CD4-positive, alpha-beta T cell (primary cell): ENCODE data around the gene BIN2. TPM values are rescaled to one million over a fixed set of nuclear protein-coding genes. Genes with fewer than 3 reads are reported as not detected.

Experiments
- ATAC-seq: fragments of 200-7000 bp; cut with Tn5 transposase; one replicate; pipeline ENCODE4 v1.10.0; 2022; ENCODE audit warnings: mild to moderate bottlenecking; ENCODE audit not compliant: poor library complexity
- CTCF ChIA-PET: fragments of 350-600 bp; sonication (Branson Sonifier 250); formaldehyde crosslinking; loops from one replicate; lab custom pipeline; 2021; ENCODE audit warnings: antibody characterized with exemption, inconsistent platforms; lab: Charles Lee
- POLR2A ChIA-PET: fragments of 350-600 bp; sonication (Branson Sonifier 250); formaldehyde crosslinking; loops from one replicate; lab custom pipeline; 2021; ENCODE audit warnings: antibody characterized with exemption, inconsistent platforms; lab: Charles Lee
- DNase-seq, 14 experiments: peaks; one replicate each; pipeline ENCODE4 v3.0.0-alpha.2; 2013 to 2020; ENCODE audit warnings: mixed read lengths in 2 of 14
- H3K27ac ChIP-seq, 2 donors: one replicate each; pipeline versions ENCODE4 v1.5.1 to v1.7.0; 2013; ENCODE audit warnings: low read length in 2 of 2, low read depth in 1 of 2, mild to moderate bottlenecking in 1 of 2
- H3K27me3 ChIP-seq, 2 experiments: 1 replicate in 1 of 2; 2 replicates in 1 of 2; pipeline versions ENCODE4 v1.6.1 to v1.7.0; 2013; ENCODE audit warnings: low read length in 2 of 2, control low read depth in 1 of 2, mild to moderate bottlenecking in 1 of 2, moderate library complexity in 1 of 2; ENCODE audit not compliant: insufficient read depth in 2 of 2, control insufficient read depth in 1 of 2
- H3K36me3 ChIP-seq: one replicate; pipeline ENCODE4 v1.6.1; 2013; ENCODE audit warnings: low read length, control low read depth; ENCODE audit not compliant: insufficient read depth
- H3K4me1 ChIP-seq: one replicate; pipeline ENCODE4 v1.6.1; 2013; ENCODE audit warnings: low read length, control low read depth; ENCODE audit not compliant: insufficient read depth
- H3K4me3 ChIP-seq: one replicate; pipeline ENCODE4 v1.5.1; 2013; ENCODE audit warnings: mild to moderate bottlenecking, low read length, moderate library complexity
- H3K9me3 ChIP-seq, 2 experiments: 1 replicate in 1 of 2; 2 replicates in 1 of 2; pipeline versions ENCODE4 v1.6.1 to v1.7.0; 2013; ENCODE audit warnings: low read length in 2 of 2, mild to moderate bottlenecking in 2 of 2, control low read depth in 1 of 2, moderate library complexity in 1 of 2; ENCODE audit not compliant: control insufficient read depth in 1 of 2, insufficient read depth in 1 of 2
- H3K27ac Mint-ChIP-seq: one replicate; pipeline ENCODE4 v1.8.0; 2020; ENCODE audit warnings: mixed read lengths
- H3K27me3 Mint-ChIP-seq: one replicate; pipeline ENCODE4 v1.8.0; 2021; ENCODE audit warnings: mixed read lengths
- H3K36me3 Mint-ChIP-seq: one replicate; pipeline ENCODE4 v1.8.0; 2021; ENCODE audit warnings: low read depth, mixed read lengths
- H3K4me1 Mint-ChIP-seq: one replicate; pipeline ENCODE4 v1.8.0; 2021; ENCODE audit warnings: low read depth, mixed read lengths
- H3K4me3 Mint-ChIP-seq: one replicate; pipeline ENCODE4 v1.8.0; 2020; ENCODE audit warnings: mild to moderate bottlenecking, mixed read lengths
- H3K9me3 Mint-ChIP-seq: one replicate; pipeline ENCODE4 v1.8.0; 2020; ENCODE audit warnings: mixed read lengths
- intact Hi-C, 2 experiments: fragments of 100-400 bp; cut with DNase I in 1 of 2; cut with micrococcal nuclease in 1 of 2; formaldehyde crosslinking; loops; one replicate each; pipeline versions ENCODE4 v1.15.1 to v1.9.0; 2023 to 2025; cut with DNase I, micrococcal nuclease
- total RNA-seq, 174 experiments: library from RNA in 2 of 174; stranded (reverse) in 2 of 174; gene quantifications; one replicate each; pipeline ENCODE4 v1.2.3 and lab custom pipeline; 2021 to 2026
- TF ChIP-seq, protein P1 (sequence below): fragments of 200-600 bp; IDR thresholded peaks from one replicate; pipeline ENCODE4 v1.8.0; 2022; ENCODE audit warnings: antibody characterized with exemption, mild to moderate bottlenecking

Gene BIN2
- total RNA-seq, 2 experiments from 2014 or later: 127 to 138 TPM

- Histone ChIP-seq H3K4me1 (peaks cover 17% of the 10 kb centered on the region), H3K9me3 (no peaks in the 10 kb centered on the region), H3K4me3 (no peak overlapping the region), H3K36me3 (no peaks in the 10 kb centered on the region), H3K27me3 (no peaks in the 10 kb centered on the region), H3K27ac (no peak overlapping the region)
- DNase-seq (no peak), ATAC-seq (no peak)
- intact Hi-C loops: loop anchor here in 1 of 2 experiments (5.0 to 10.0 kb wide), 2 partner anchors 296 to 578 kb away; partner anchors contain the start of genes ATF1 and LETMD1
- Mint-ChIP-seq H3K4me1 (peaks cover 11% of the 10 kb centered on the region), H3K9me3 (no peaks in the 10 kb centered on the region), H3K36me3 (no peaks in the 10 kb centered on the region), H3K4me3 (no peak overlapping the region), H3K27ac (no peak overlapping the region), H3K27me3 (no peaks in the 10 kb centered on the region)
- ChIA-PET POLR2A (interaction anchor here (1.0 kb wide), 1 partner anchor 77 kb away, joined by 3 read pairs; no protein-coding TSS in a partner anchor), CTCF (interaction anchor here (3.8 kb wide), 1 partner anchor 20 kb away, joined by 52 read pairs; the partner anchor contains the start of gene BIN2)
- TF ChIP-seq, protein P1, sequence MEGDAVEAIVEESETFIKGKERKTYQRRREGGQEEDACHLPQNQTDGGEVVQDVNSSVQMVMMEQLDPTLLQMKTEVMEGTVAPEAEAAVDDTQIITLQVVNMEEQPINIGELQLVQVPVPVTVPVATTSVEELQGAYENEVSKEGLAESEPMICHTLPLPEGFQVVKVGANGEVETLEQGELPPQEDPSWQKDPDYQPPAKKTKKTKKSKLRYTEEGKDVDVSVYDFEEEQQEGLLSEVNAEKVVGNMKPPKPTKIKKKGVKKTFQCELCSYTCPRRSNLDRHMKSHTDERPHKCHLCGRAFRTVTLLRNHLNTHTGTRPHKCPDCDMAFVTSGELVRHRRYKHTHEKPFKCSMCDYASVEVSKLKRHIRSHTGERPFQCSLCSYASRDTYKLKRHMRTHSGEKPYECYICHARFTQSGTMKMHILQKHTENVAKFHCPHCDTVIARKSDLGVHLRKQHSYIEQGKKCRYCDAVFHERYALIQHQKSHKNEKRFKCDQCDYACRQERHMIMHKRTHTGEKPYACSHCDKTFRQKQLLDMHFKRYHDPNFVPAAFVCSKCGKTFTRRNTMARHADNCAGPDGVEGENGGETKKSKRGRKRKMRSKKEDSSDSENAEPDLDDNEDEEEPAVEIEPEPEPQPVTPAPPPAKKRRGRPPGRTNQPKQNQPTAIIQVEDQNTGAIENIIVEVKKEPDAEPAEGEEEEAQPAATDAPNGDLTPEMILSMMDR: no peak
These were observed 19.2 kb upstream of the BIN2 start for GRCh38 chr12:51343201-51343600.

DNA sequence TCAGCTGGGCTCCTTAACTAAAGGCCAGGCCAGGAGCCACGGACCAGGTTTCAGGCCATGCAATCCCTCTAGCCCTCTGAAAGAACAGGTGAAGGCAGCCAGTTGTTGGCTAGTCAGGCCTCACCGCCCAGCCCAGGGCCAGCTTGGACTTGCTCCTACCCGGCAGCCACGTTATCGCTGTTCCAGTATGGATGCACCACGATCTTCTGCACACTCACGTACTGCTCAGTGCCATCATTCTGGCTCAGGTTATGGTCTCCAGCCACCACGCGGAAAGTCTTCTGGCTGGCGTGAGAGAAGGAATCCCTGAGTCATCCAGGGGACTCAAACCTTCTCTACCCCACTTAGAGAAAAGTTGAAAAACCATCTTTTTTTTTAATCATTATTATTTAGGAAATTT lies 18.4 kb upstream of the BIN2 start:
- Mint-ChIP-seq H3K27me3 (no peaks in the 10 kb centered on the region), H3K4me1 (peaks cover 11% of the 10 kb centered on the region), H3K27ac (no peak overlapping the region), H3K9me3 (no peaks in the 10 kb centered on the region), H3K36me3 (no peaks in the 10 kb centered on the region), H3K4me3 (no peak overlapping the region)
- ATAC-seq (no peak), DNase-seq (no peak)
- TF ChIP-seq, protein P1: no peak
- H3K27ac ChIP-seq: no peak overlapping the region
- no peaks in the 10 kb centered on the region for H3K27me3 ChIP-seq
- H3K9me3 ChIP-seq: no peaks in the 10 kb centered on the region
- no peak overlapping the region for H3K4me3 ChIP-seq
- ChIA-PET CTCF (interaction anchor here (1.7 to 4.6 kb wide), 5 partner anchors 10 to 72 kb away, joined by 4 to 57 read pairs (median 16); partner anchors contain the start of genes BIN2 and SMAGP), POLR2A (interaction anchor here (1.6 to 4.4 kb wide), 6 partner anchors 13 to 124 kb away, joined by 3 to 82 read pairs (median 14); partner anchors contain the start of genes BIN2, POU6F1 and SMAGP)
- no peaks in the 10 kb centered on the region for H3K36me3 ChIP-seq
- H3K4me1 ChIP-seq: peaks cover 17% of the 10 kb centered on the region
- intact Hi-C loops: loop anchor here in 1 of 2 experiments (5.0 to 10.0 kb wide), 2 partner anchors 295 to 578 kb away; partner anchors contain the start of genes ATF1 and LETMD1

GRCh38 chr12:51341251-51342007 lies 17.5 kb upstream of the BIN2 start:
- Histone ChIP-seq H3K27ac (no peak overlapping the region), H3K9me3 (no peaks in the 10 kb centered on the region), H3K36me3 (no peaks in the 10 kb centered on the region), H3K27me3 (no peaks in the 10 kb centered on the region), H3K4me3 (no peak overlapping the region), H3K4me1 (peaks cover 17% of the 10 kb centered on the region)
- H3K36me3 Mint-ChIP-seq: no peaks in the 10 kb centered on the region
- POLR2A ChIA-PET: interaction anchor here (0.7 to 4.4 kb wide), 23 partner anchors 9 to 123 kb away, joined by 3 to 82 read pairs (median 5); partner anchors contain the start of genes BIN2, DAZAP2, POU6F1 and SMAGP
- H3K9me3 Mint-ChIP-seq: no peaks in the 10 kb centered on the region
- DNase-seq (peak; percentile 57 to 86 (median 65)), ATAC-seq (peak; percentile 98)
- peak overlapping the region; percentile 51 for H3K27ac Mint-ChIP-seq
- H3K4me3 Mint-ChIP-seq: peak overlapping the region; percentile 42
- CTCF ChIA-PET: interaction anchor here (0.6 to 4.6 kb wide), 23 partner anchors 8 to 294 kb away, joined by 3 to 57 read pairs (median 6); partner anchors contain the start of genes BIN2, POU6F1 and SMAGP
- no peaks in the 10 kb centered on the region for H3K27me3 Mint-ChIP-seq
- intact Hi-C loops: loop anchor here (1.0 to 10.0 kb wide), 7 partner anchors 22 to 577 kb away; partner anchors contain the start of genes ATF1 (in 1 of the 2) and LETMD1 (in 1 of the 2)
- peaks cover 11% of the 10 kb centered on the region for H3K4me1 Mint-ChIP-seq
- TF ChIP-seq, protein P1: peak; percentile 97
